ENCODE results near the gene CREB3L2.
"Not testable (repeated sequence)": the region's sequence is repeated elsewhere in the genome, so short reads cannot be mapped to it uniquely, and the experiment has no call there.

Gene CREB3L2

GRCh38 chr7:137968890-137969289 lies 33.0 kb downstream of the CREB3L2 start:
- H3K4me3 ChIP-seq (ENCODE audit: low read depth, low read length) = no peak overlapping the region
- TF ChIP-seq CTCF (IDR thresholded peaks at IDR 0.05; ENCODE audit: low read depth, low read length) = no peak

GRCh38 chr7:137968339-137968738 lies 33.5 kb downstream of the CREB3L2 start:
- not testable (repeated sequence) for H3K4me3 ChIP-seq (ENCODE audit: low read depth, low read length)

GRCh38 chr7:137967143-137968018 lies 34.5 kb downstream of the CREB3L2 start:
- H3K4me3 ChIP-seq (ENCODE audit: low read depth, low read length) = no peak overlapping the region
- TF ChIP-seq CTCF (IDR thresholded peaks at IDR 0.05; ENCODE audit: low read depth, low read length) = no peak

GRCh38 chr7:137966641-137967142 lies 35.2 kb downstream of the CREB3L2 start:
- H3K4me3 ChIP-seq (ENCODE audit: low read depth, low read length) = no peak overlapping the region

GRCh38 chr7:137965942-137966640 lies 35.8 kb downstream of the CREB3L2 start:
- TF ChIP-seq CTCF (IDR thresholded peaks at IDR 0.05; ENCODE audit: low read depth, low read length) = 0 out of 2 replicates have a peak, but pooled peaks have one; percentile 10
- no peak overlapping the region for H3K4me3 ChIP-seq (ENCODE audit: low read depth, low read length)

More at GRCh38 chr7:137966641-137967142, 35.2 kb downstream of the CREB3L2 start:
- no peak for TF ChIP-seq CTCF (IDR thresholded peaks at IDR 0.05; ENCODE audit: low read depth, low read length)

- H3K4me3 ChIP-seq (ENCODE audit: low read depth, low read length) = no peak overlapping the region
- no peak for TF ChIP-seq CTCF (IDR thresholded peaks at IDR 0.05; ENCODE audit: low read depth, low read length)
Observed at GRCh38 chr7:137964824-137965545, 36.9 kb downstream of the CREB3L2 start.

- H3K4me3 ChIP-seq (ENCODE audit: low read depth, low read length) = no peak overlapping the region
- TF ChIP-seq CTCF (IDR thresholded peaks at IDR 0.05; ENCODE audit: low read depth, low read length) = no peak
Observed at GRCh38 chr7:137962875-137963507, 38.9 kb downstream of the CREB3L2 start.
